Upper lobe of left lung (tissue), 4 donors: ENCODE measurements around the gene BRCA1.

Experiments
- CTCF ChIP-seq, 6 experiments: fragments of 450-650 bp in 4 of 6; fragments of 200-600 bp in 2 of 6; sonication (generic) in 2 of 6; IDR thresholded peaks; one replicate each; pipeline ENCODE4 v1.5.1; 2016 to 2019; ENCODE audit warnings: antibody characterized with exemption in 6 of 6
- EP300 ChIP-seq, 4 donors: sonication (generic); formaldehyde crosslinking; IDR thresholded peaks; one replicate each; pipeline ENCODE4 v1.5.1; 2017; ENCODE audit warnings: antibody characterized with exemption in 4 of 4, control low read depth in 2 of 4
- POLR2A ChIP-seq, 4 donors: fragments of 450-650 bp; IDR thresholded peaks; one replicate each; pipeline ENCODE4 v1.5.1; 2016 to 2017; ENCODE audit warnings: antibody characterized with exemption in 4 of 4, mild to moderate bottlenecking in 2 of 4
- POLR2AphosphoS5 ChIP-seq, 2 donors: sonication (generic); formaldehyde crosslinking; IDR thresholded peaks; one replicate each; pipeline ENCODE4 v1.5.1; 2017; ENCODE audit warnings: antibody characterized with exemption in 2 of 2

- TF ChIP-seq CTCF (IDR thresholded peaks at IDR 0.05) (no peak), POLR2A (IDR thresholded peaks at IDR 0.05) (no peak), POLR2AphosphoS5 (IDR thresholded peaks at IDR 0.05) (no peak), EP300 (IDR thresholded peaks at IDR 0.05) (no peak)
Observed at GRCh38 chr17:43026595-43026994, 98.6 kb downstream of the BRCA1 start.
